Measurements from ENCODE around the gene DDI1. TPM values are rescaled to one million over a fixed set of nuclear protein-coding genes. Genes with fewer than 3 reads are reported as not detected.

The DDI1 gene
- polyA plus RNA-seq, 1 experiment, result not detected

DNA sequence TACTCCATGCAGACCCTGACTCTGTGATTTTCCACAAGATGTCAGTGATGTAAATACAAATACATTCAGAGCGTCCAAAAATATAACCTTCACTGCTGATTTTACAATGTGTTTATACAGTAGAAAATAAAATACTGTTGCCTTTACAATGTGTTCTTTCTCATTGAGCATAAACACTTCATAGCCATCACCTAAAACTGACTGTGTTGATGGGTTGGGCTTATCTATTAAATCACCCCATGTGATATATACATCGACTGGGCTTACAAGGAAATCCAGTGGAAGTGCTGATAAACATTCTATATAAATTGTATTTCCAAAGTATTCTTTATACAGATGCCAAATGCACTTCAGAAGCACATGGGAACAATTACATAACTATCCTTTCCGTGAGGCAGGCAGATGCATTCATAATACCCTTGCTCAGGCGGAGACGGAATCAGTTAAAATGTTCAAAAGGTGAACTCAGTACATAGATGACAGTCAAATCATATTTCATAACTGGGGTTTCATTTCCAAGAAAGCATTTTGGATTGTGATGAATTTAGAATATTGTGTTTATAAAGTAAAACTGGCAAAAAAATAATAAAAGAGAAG lies 27.7 kb downstream of the DDI1 start:
- ChIA-PET POLR2A (no interaction called here), CTCF (no interaction called here)
- Histone ChIP-seq H3K27me3 (ENCODE audit: control insufficient read depth, insufficient read depth, low read length) (no peaks in the 10 kb centered on the region), H3K36me3 (ENCODE audit: control insufficient read depth, insufficient read depth, low read length) (no peaks in the 10 kb centered on the region), H3K4me3 (ENCODE audit: low read depth, low read length) (no peak overlapping the region)
- TF ChIP-seq, protein P1, sequence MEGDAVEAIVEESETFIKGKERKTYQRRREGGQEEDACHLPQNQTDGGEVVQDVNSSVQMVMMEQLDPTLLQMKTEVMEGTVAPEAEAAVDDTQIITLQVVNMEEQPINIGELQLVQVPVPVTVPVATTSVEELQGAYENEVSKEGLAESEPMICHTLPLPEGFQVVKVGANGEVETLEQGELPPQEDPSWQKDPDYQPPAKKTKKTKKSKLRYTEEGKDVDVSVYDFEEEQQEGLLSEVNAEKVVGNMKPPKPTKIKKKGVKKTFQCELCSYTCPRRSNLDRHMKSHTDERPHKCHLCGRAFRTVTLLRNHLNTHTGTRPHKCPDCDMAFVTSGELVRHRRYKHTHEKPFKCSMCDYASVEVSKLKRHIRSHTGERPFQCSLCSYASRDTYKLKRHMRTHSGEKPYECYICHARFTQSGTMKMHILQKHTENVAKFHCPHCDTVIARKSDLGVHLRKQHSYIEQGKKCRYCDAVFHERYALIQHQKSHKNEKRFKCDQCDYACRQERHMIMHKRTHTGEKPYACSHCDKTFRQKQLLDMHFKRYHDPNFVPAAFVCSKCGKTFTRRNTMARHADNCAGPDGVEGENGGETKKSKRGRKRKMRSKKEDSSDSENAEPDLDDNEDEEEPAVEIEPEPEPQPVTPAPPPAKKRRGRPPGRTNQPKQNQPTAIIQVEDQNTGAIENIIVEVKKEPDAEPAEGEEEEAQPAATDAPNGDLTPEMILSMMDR (IDR thresholded peaks at IDR 0.05; ENCODE audit: insufficient read depth, low read depth, low read length), result no peak
- DNase-seq (ENCODE audit: low read depth), result no peak

GRCh38 chr11:104067534-104067933 lies 31.1 kb downstream of the DDI1 start:
- DNase-seq (ENCODE audit: low read depth), result no peak
- H3K36me3 ChIP-seq (ENCODE audit: control insufficient read depth, insufficient read depth, low read length), result no peaks in the 10 kb centered on the region
- TF ChIP-seq, protein P1 (IDR thresholded peaks at IDR 0.05; ENCODE audit: insufficient read depth, low read depth, low read length), result no peak
- ChIA-PET CTCF (no interaction called here), POLR2A (no interaction called here)
- H3K4me3 ChIP-seq (ENCODE audit: low read depth, low read length), result no peak overlapping the region
- H3K27me3 ChIP-seq (ENCODE audit: control insufficient read depth, insufficient read depth, low read length), result no peaks in the 10 kb centered on the region

GRCh38 chr11:104073950-104074705 lies 37.7 kb downstream of the DDI1 start:
- no peak overlapping the region for H3K4me3 ChIP-seq (ENCODE audit: low read depth, low read length)
- ChIA-PET POLR2A (no interaction called here), CTCF (no interaction called here)
- H3K36me3 ChIP-seq (ENCODE audit: control insufficient read depth, insufficient read depth, low read length), result no peaks in the 10 kb centered on the region
- no peak for DNase-seq (ENCODE audit: low read depth)
- no peaks in the 10 kb centered on the region for H3K27me3 ChIP-seq (ENCODE audit: control insufficient read depth, insufficient read depth, low read length)
- TF ChIP-seq, protein P1 (IDR thresholded peaks at IDR 0.05; ENCODE audit: insufficient read depth, low read depth, low read length), result no peak

GRCh38 chr11:104075091-104075490 lies 38.7 kb downstream of the DDI1 start:
- POLR2A ChIA-PET, result no interaction called here
- TF ChIP-seq, protein P1 (IDR thresholded peaks at IDR 0.05; ENCODE audit: insufficient read depth, low read depth, low read length), result no peak
- Histone ChIP-seq H3K27me3 (ENCODE audit: control insufficient read depth, insufficient read depth, low read length) (no peaks in the 10 kb centered on the region), H3K36me3 (ENCODE audit: control insufficient read depth, insufficient read depth, low read length) (no peaks in the 10 kb centered on the region), H3K4me3 (ENCODE audit: low read depth, low read length) (no peak overlapping the region)
- CTCF ChIA-PET, result no interaction called here
- DNase-seq (ENCODE audit: low read depth), result no peak

DNA sequence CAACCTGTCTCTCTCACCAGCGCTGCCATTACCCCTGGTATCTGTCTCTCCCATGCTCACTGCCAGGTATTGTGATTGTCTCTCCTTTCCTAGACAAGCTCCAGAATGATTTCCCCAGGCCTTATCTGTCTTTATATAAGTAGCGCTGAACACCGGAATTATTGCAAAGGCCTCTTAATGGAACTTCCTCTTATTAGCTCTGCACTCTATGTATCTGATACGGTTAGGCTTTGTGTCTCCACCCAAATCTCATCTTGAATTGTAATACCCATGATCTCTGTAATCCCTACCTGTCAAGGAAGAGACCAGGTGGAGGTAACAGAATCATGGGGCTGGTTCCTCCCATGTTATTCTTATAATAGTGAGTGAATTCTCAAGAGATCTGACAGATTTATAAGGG lies 39.3 kb downstream of the DDI1 start:
- CTCF ChIA-PET, result no interaction called here
- Histone ChIP-seq H3K27me3 (ENCODE audit: control insufficient read depth, insufficient read depth, low read length) (no peaks in the 10 kb centered on the region), H3K4me3 (ENCODE audit: low read depth, low read length) (no peak overlapping the region), H3K36me3 (ENCODE audit: control insufficient read depth, insufficient read depth, low read length) (no peaks in the 10 kb centered on the region)
- TF ChIP-seq, protein P1 (IDR thresholded peaks at IDR 0.05; ENCODE audit: insufficient read depth, low read depth, low read length), result no peak
- DNase-seq (ENCODE audit: low read depth), result no peak
- POLR2A ChIA-PET, result no interaction called here

Measured in BJ (cell line).